Mammary epithelial cell (primary cell): ENCODE measurements around the gene NBEA.
"Not testable (repeated sequence)": the region's sequence is repeated elsewhere in the genome, so short reads cannot be mapped to it uniquely, and the experiment has no call there.

Source experiments
- CTCF ChIP-seq, 2 donors: IDR thresholded peaks in 1 of 2; conservative IDR thresholded peaks in 1 of 2; 2 replicates each; pipeline ENCODE4 v1.5.1; 2011 to 2012; ENCODE audit warnings: inconsistent platforms in 2 of 2, low read length in 2 of 2, mild to moderate bottlenecking in 2 of 2, control low read depth in 1 of 2, low read depth in 1 of 2; ENCODE audit not compliant: insufficient read depth in 1 of 2; ENCODE audit errors: extremely low read depth in 1 of 2
- EZH2 ChIP-seq: IDR thresholded peaks from 2 replicates; pipeline ENCODE4 v1.6.1; 2012; ENCODE audit warnings: low read length, inconsistent platforms, borderline replicate concordance

GRCh38 chr13:35408285-35408684, 466.2 kb downstream of the NBEA start:
- not testable (repeated sequence) for TF ChIP-seq CTCF (conservative IDR thresholded peaks at IDR 0.05 in 1 of 2, IDR thresholded peaks at IDR 0.05 in 1 of 2; ENCODE audit: extremely low read depth in 1 of 2, insufficient read depth in 1 of 2, low read depth in 1 of 2, low read length in 2 of 2); EZH2
